GM19351 (cell line): ENCODE data around the gene DIAPH2.

ENCODE experiments used
- ATAC-seq: cut with Tn5 transposase; IDR thresholded peaks from one replicate; pipeline ENCODE4 v1.9.1; 2021; ENCODE audit warnings: mild to moderate bottlenecking, moderate library complexity; ENCODE audit not compliant: unreplicated experiment

DIAPH2 gene

GRCh38 chrX:97284531-97284930, 599.9 kb downstream of the DIAPH2 start:
- ATAC-seq = no peak

- no peak for ATAC-seq
Measured at GRCh38 chrX:97290199-97290598, 605.6 kb downstream of the DIAPH2 start.

- no peak for ATAC-seq
Measured at GRCh38 chrX:97294041-97294440, 609.4 kb downstream of the DIAPH2 start.

- no peak for ATAC-seq
Measured at GRCh38 chrX:97295954-97296353, 611.3 kb downstream of the DIAPH2 start.

GRCh38 chrX:97306771-97307470, 622.3 kb downstream of the DIAPH2 start:
- no peak for ATAC-seq

GRCh38 chrX:97308171-97308570, 623.5 kb downstream of the DIAPH2 start:
- no peak for ATAC-seq

- no peak for ATAC-seq
Measured at GRCh38 chrX:97309487-97310116, 625.0 kb downstream of the DIAPH2 start.

- ATAC-seq = no peak
Measured at GRCh38 chrX:97310373-97310772, 625.7 kb downstream of the DIAPH2 start.

- no peak for ATAC-seq
Measured at GRCh38 chrX:97311066-97311778, 626.6 kb downstream of the DIAPH2 start.

GRCh38 chrX:97314345-97314744, 629.7 kb downstream of the DIAPH2 start:
- ATAC-seq = no peak

GRCh38 chrX:97315939-97316338, 631.3 kb downstream of the DIAPH2 start:
- ATAC-seq = no peak

- ATAC-seq = no peak
Measured at GRCh38 chrX:97320305-97320704, 635.7 kb downstream of the DIAPH2 start.

GRCh38 chrX:97322401-97322800, 637.8 kb downstream of the DIAPH2 start:
- no peak for ATAC-seq

GRCh38 chrX:97326456-97326855, 641.8 kb downstream of the DIAPH2 start:
- ATAC-seq = peak; percentile 95

GRCh38 chrX:97328853-97329390, 644.3 kb downstream of the DIAPH2 start:
- ATAC-seq = no peak

- ATAC-seq = peak; percentile 51
Measured at GRCh38 chrX:97330151-97330550, 645.5 kb downstream of the DIAPH2 start.

- ATAC-seq = no peak
Measured at GRCh38 chrX:97332963-97333362, 648.3 kb downstream of the DIAPH2 start.

- ATAC-seq = peak; percentile 50
Measured at GRCh38 chrX:97334850-97335249, 650.2 kb downstream of the DIAPH2 start.

- no peak for ATAC-seq
Measured at GRCh38 chrX:97344724-97345123, 660.1 kb downstream of the DIAPH2 start.

- ATAC-seq = no peak
Measured at GRCh38 chrX:97358941-97359340, 674.3 kb downstream of the DIAPH2 start.

GRCh38 chrX:97363843-97364242, 679.2 kb downstream of the DIAPH2 start:
- ATAC-seq = no peak

- no peak for ATAC-seq
Measured at GRCh38 chrX:97366237-97366636, 681.6 kb downstream of the DIAPH2 start.
